Trophoblast cell (in vitro differentiated cells and primary cell): ENCODE data around the gene ACTA1.
A peak's percentile ranks its signal among the peaks of the same experiment; 100 is the strongest.

Source experiments
- DNase-seq, 2 donors: peaks; one replicate each; pipeline ENCODE4 v3.0.0-alpha.2; 2016
- H2AFZ ChIP-seq: 2 replicates; pipeline ENCODE4 v1.6.1; 2013; ENCODE audit warnings: low read length, moderate library complexity, mild to moderate bottlenecking; ENCODE audit not compliant: insufficient read depth, poor library complexity
- H2AK5ac ChIP-seq: 2 replicates; pipeline ENCODE4 v1.6.1; 2013; ENCODE audit warnings: mild to moderate bottlenecking, low read length
- H2BK120ac ChIP-seq: 2 replicates; pipeline ENCODE4 v1.6.1; 2013; ENCODE audit warnings: low read length, mild to moderate bottlenecking, moderate library complexity; ENCODE audit not compliant: insufficient read depth, poor library complexity
- H2BK12ac ChIP-seq: 2 replicates; pipeline ENCODE4 v1.6.1; 2013; ENCODE audit warnings: mild to moderate bottlenecking, low read length, moderate library complexity
- H2BK5ac ChIP-seq: 2 replicates; pipeline ENCODE4 v1.6.1; 2013; ENCODE audit warnings: low read length, low read depth, moderate library complexity, mild to moderate bottlenecking; ENCODE audit not compliant: poor library complexity
- H3K14ac ChIP-seq: 2 replicates; pipeline ENCODE4 v1.6.1; 2013; ENCODE audit warnings: mild to moderate bottlenecking, low read length
- H3K18ac ChIP-seq: 2 replicates; pipeline ENCODE4 v1.6.1; 2013; ENCODE audit warnings: mild to moderate bottlenecking, low read length
- H3K23ac ChIP-seq: 2 replicates; pipeline ENCODE4 v1.6.1; 2013; ENCODE audit warnings: low read length
- H3K27ac ChIP-seq: 2 replicates; pipeline ENCODE4 v1.5.1; 2013; ENCODE audit warnings: low read depth, mild to moderate bottlenecking, inconsistent platforms, low read length, moderate library complexity
- H3K27me3 ChIP-seq: 2 replicates; pipeline ENCODE4 v1.6.1; 2013; ENCODE audit warnings: inconsistent platforms, mild to moderate bottlenecking, low read length, moderate library complexity; ENCODE audit not compliant: insufficient read depth
- H3K36me3 ChIP-seq, 2 experiments: 1 replicate in 1 of 2; 2 replicates in 1 of 2; pipeline ENCODE4 v1.6.1; 2013; ENCODE audit warnings: low read length in 2 of 2, mild to moderate bottlenecking in 2 of 2, moderate library complexity in 1 of 2; ENCODE audit not compliant: insufficient read depth in 2 of 2, control insufficient read depth in 1 of 2
- H3K4ac ChIP-seq: 2 replicates; pipeline ENCODE4 v1.6.1; 2013; ENCODE audit warnings: low read depth, mild to moderate bottlenecking, low read length, moderate library complexity
- H3K4me1 ChIP-seq, 2 experiments: 1 replicate in 1 of 2; 2 replicates in 1 of 2; pipeline ENCODE4 v1.6.1; 2013; ENCODE audit warnings: low read length in 2 of 2, mild to moderate bottlenecking in 2 of 2, moderate library complexity in 1 of 2; ENCODE audit not compliant: insufficient read depth in 2 of 2, control insufficient read depth in 1 of 2
- H3K4me2 ChIP-seq: 2 replicates; pipeline ENCODE4 v1.6.1; 2013; ENCODE audit warnings: inconsistent platforms, mild to moderate bottlenecking, low read length, moderate library complexity
- H3K4me3 ChIP-seq: 2 replicates; pipeline ENCODE4 v1.5.1; 2013; ENCODE audit warnings: mild to moderate bottlenecking, low read depth, low read length, inconsistent platforms
- H3K79me1 ChIP-seq: one replicate; pipeline ENCODE4 v1.6.1; 2013; ENCODE audit warnings: low read length
- H3K79me2 ChIP-seq: 2 replicates; pipeline ENCODE4 v1.6.1; 2013; ENCODE audit warnings: low read length, mild to moderate bottlenecking; ENCODE audit not compliant: control insufficient read depth, insufficient read depth, poor library complexity
- H3K9ac ChIP-seq: 2 replicates; pipeline ENCODE4 v1.6.1; 2013; ENCODE audit warnings: mild to moderate bottlenecking, low read length
- H3K9me3 ChIP-seq: 2 replicates; pipeline ENCODE4 v1.6.1; 2013; ENCODE audit warnings: low read depth, mild to moderate bottlenecking, control low read depth, inconsistent platforms, low read length; ENCODE audit not compliant: insufficient read depth
- H4K12ac ChIP-seq: 2 replicates; pipeline ENCODE4 v1.6.1; 2013; ENCODE audit warnings: low read depth, mild to moderate bottlenecking, low read length, moderate library complexity
- H4K8ac ChIP-seq: 2 replicates; pipeline ENCODE4 v1.6.1; 2013; ENCODE audit warnings: low read depth, mild to moderate bottlenecking, low read length, moderate library complexity
- H4K91ac ChIP-seq: one replicate; pipeline ENCODE4 v1.6.1; 2013; ENCODE audit warnings: low read depth, mild to moderate bottlenecking, low read length, moderate library complexity
- WGBS: extraction: QIAGEN DNeasy Blood & Tissue Kit; methylation state at CpG from one replicate; pipeline ENCODE4 v1.1.7; 2013; ENCODE audit warnings: missing lambda C conversion rate; ENCODE audit not compliant: insufficient read length, insufficient coverage; ENCODE audit errors: extremely low coverage; 5-methylcytosine and 5-hydroxymethylcytosine counted together

The ACTA1 gene

GRCh38 chr1:229452956-229453801, 19.3 kb upstream of the ACTA1 start:
- Histone ChIP-seq H3K4me2 (no peak overlapping the region), H3K14ac (no peak overlapping the region), H4K8ac (no peak overlapping the region), H3K27me3 (no peaks in the 10 kb centered on the region), H3K9ac (no peak overlapping the region), H2BK12ac (no peak overlapping the region), H3K36me3 (peaks cover 9 to 15% of the 10 kb centered on the region in 2 experiments), H2AFZ (no peak overlapping the region), H3K18ac (no peak overlapping the region), H4K91ac (no peak overlapping the region), H4K12ac (no peak overlapping the region), H2BK5ac (no peak overlapping the region), H2BK120ac (no peak overlapping the region), H3K4me3 (no peak overlapping the region), H3K4ac (no peak overlapping the region), H3K79me2 (no peaks in the 10 kb centered on the region), H3K27ac (no peak overlapping the region), H3K79me1 (no peaks in the 10 kb centered on the region), H3K4me1 (no peaks in the 10 kb centered on the region), H3K9me3 (no peaks in the 10 kb centered on the region), H2AK5ac (no peak overlapping the region), H3K23ac (no peak overlapping the region)
- WGBS, result no CpG with 5 or more reads among the region's 5 CpGs
- peak in 1 of 2 donors; percentile 65 for DNase-seq

GRCh38 chr1:229448845-229449244, 15.0 kb upstream of the ACTA1 start:
- peak overlapping the region; percentile 21 for H2AK5ac ChIP-seq
- H3K27ac ChIP-seq, result no peak overlapping the region
- peak overlapping the region; percentile 49 for H2BK12ac ChIP-seq
- DNase-seq, result no peak
- no peak overlapping the region for H2BK120ac ChIP-seq
- no CpG with 5 or more reads among the region's 2 CpGs for WGBS
- no peaks in the 10 kb centered on the region for H3K9me3 ChIP-seq
- peaks cover 13 to 23% of the 10 kb centered on the region in 2 experiments for H3K36me3 ChIP-seq
- no peak overlapping the region for H4K91ac ChIP-seq
- no peak overlapping the region for H3K23ac ChIP-seq
- H4K8ac ChIP-seq, result no peak overlapping the region
- H3K4me2 ChIP-seq, result no peak overlapping the region
- no peak overlapping the region for H3K9ac ChIP-seq
- H3K79me2 ChIP-seq, result no peaks in the 10 kb centered on the region
- H3K18ac ChIP-seq, result no peak overlapping the region
- peak overlapping the region; percentile 31 for H2BK5ac ChIP-seq
- no peak overlapping the region for H3K4me3 ChIP-seq
- H3K4ac ChIP-seq, result no peak overlapping the region
- no peak overlapping the region for H3K14ac ChIP-seq
- no peaks in the 10 kb centered on the region for H3K27me3 ChIP-seq
- peaks cover 0 to 5% of the 10 kb centered on the region in 2 experiments for H3K4me1 ChIP-seq
- H4K12ac ChIP-seq, result no peak overlapping the region
- no peak overlapping the region for H2AFZ ChIP-seq
- no peaks in the 10 kb centered on the region for H3K79me1 ChIP-seq

- H3K18ac ChIP-seq, result no peak overlapping the region
- no peak overlapping the region for H3K4me2 ChIP-seq
- no peak overlapping the region for H3K27ac ChIP-seq
- no peaks in the 10 kb centered on the region for H3K79me1 ChIP-seq
- H3K9me3 ChIP-seq, result no peaks in the 10 kb centered on the region
- H3K9ac ChIP-seq, result no peak overlapping the region
- peaks cover 15 to 23% of the 10 kb centered on the region in 2 experiments for H3K36me3 ChIP-seq
- H3K27me3 ChIP-seq, result no peaks in the 10 kb centered on the region
- no CpG with 5 or more reads among the region's 7 CpGs for WGBS
- H3K4me3 ChIP-seq, result no peak overlapping the region
- no peak overlapping the region for H4K8ac ChIP-seq
- H4K12ac ChIP-seq, result no peak overlapping the region
- H3K4ac ChIP-seq, result no peak overlapping the region
- no peak overlapping the region for H2AK5ac ChIP-seq
- DNase-seq, result no peak
- H3K14ac ChIP-seq, result no peak overlapping the region
- H3K79me2 ChIP-seq, result no peaks in the 10 kb centered on the region
- no peak overlapping the region for H2BK12ac ChIP-seq
- H3K23ac ChIP-seq, result no peak overlapping the region
- H2BK120ac ChIP-seq, result no peak overlapping the region
- peaks cover 0 to 5% of the 10 kb centered on the region in 2 experiments for H3K4me1 ChIP-seq
- no peak overlapping the region for H4K91ac ChIP-seq
- no peak overlapping the region for H2AFZ ChIP-seq
- no peak overlapping the region for H2BK5ac ChIP-seq
These were observed 14.5 kb upstream of the ACTA1 start for GRCh38 chr1:229448354-229448753.

- no peak overlapping the region for H3K18ac ChIP-seq
- H3K36me3 ChIP-seq, result peaks cover 18 to 27% of the 10 kb centered on the region in 2 experiments
- H2BK120ac ChIP-seq, result no peak overlapping the region
- no peak overlapping the region for H3K9ac ChIP-seq
- H2BK12ac ChIP-seq, result no peak overlapping the region
- H3K27me3 ChIP-seq, result no peaks in the 10 kb centered on the region
- no peak overlapping the region for H4K91ac ChIP-seq
- no peak overlapping the region for H3K14ac ChIP-seq
- peaks cover 0 to 5% of the 10 kb centered on the region in 2 experiments for H3K4me1 ChIP-seq
- no peak overlapping the region for H3K4me3 ChIP-seq
- H3K9me3 ChIP-seq, result no peaks in the 10 kb centered on the region
- H4K8ac ChIP-seq, result no peak overlapping the region
- H2AFZ ChIP-seq, result no peak overlapping the region
- no CpG with 5 or more reads among the region's 11 CpGs for WGBS
- H3K79me2 ChIP-seq, result no peaks in the 10 kb centered on the region
- no peaks in the 10 kb centered on the region for H3K79me1 ChIP-seq
- H4K12ac ChIP-seq, result no peak overlapping the region
- H3K23ac ChIP-seq, result no peak overlapping the region
- no peak overlapping the region for H2BK5ac ChIP-seq
- H3K4me2 ChIP-seq, result no peak overlapping the region
- H3K27ac ChIP-seq, result no peak overlapping the region
- DNase-seq, result no peak
- no peak overlapping the region for H3K4ac ChIP-seq
- H2AK5ac ChIP-seq, result no peak overlapping the region
These were observed 13.9 kb upstream of the ACTA1 start for GRCh38 chr1:229447809-229448252.
